GM12878 (cell line): ENCODE measurements around the gene ZNF777. TPM values are rescaled to one million over a fixed set of nuclear protein-coding genes. Genes with fewer than 3 reads are reported as not detected.

Experiments used
- ATAC-seq: fragments of 200-7000 bp; cut with Tn5 transposase; 3 replicates; pipeline ENCODE4 v1.9.1; 2020; ENCODE audit warnings: mild to moderate bottlenecking, moderate library complexity
- BruUV-seq: library from RNA; stranded (reverse); fragments of 400-500 nt; replicated peaks from 2 replicates; lab custom pipeline; 2021; lab: Mats Ljungman, UMichigan
- CTCF ChIA-PET: fragments of 300-600 bp; sonication (Branson Sonifier 250); formaldehyde crosslinking; extraction: SDS; loops from one replicate; lab custom pipeline; 2021; ENCODE audit warnings: inconsistent platforms; lab: Yijun Ruan, JAX
- POLR2A ChIA-PET: fragments of 350-600 bp; formaldehyde crosslinking; extraction: SDS; loops from one replicate; lab custom pipeline; 2021; ENCODE audit warnings: inconsistent platforms; lab: Charles Lee
- RAD21 ChIA-PET: fragments of 300-600 bp; sonication (Branson Sonifier 250); formaldehyde crosslinking; loops from one replicate; lab custom pipeline; 2023; ENCODE audit warnings: antibody characterized with exemption; ENCODE audit not compliant: unreplicated experiment; lab: Charles Lee
- SMC1A ChIA-PET: fragments of 300-600 bp; sonication (Branson Sonifier 250); formaldehyde crosslinking; loops from one replicate; lab custom pipeline; 2023; ENCODE audit not compliant: unreplicated experiment, uncharacterized antibody; lab: Charles Lee
- DNase-seq: peaks from one replicate; pipeline ENCODE4 v3.0.0-alpha.2; 2011; ENCODE audit warnings: low read depth, low spot score
- FAIRE-seq: peaks from 3 replicates; lab custom pipeline; 2011; peaks lifted over from hg19 to GRCh38; lab: Jason Lieb, UNC
- H2AFZ ChIP-seq: 2 replicates; pipeline ENCODE4 v1.6.0; 2011; ENCODE audit warnings: low read depth, low read length, control low read depth; ENCODE audit not compliant: control insufficient read depth
- H3K27ac ChIP-seq: 2 replicates; pipeline ENCODE4 v1.5.1; 2011; ENCODE audit warnings: control low read depth; ENCODE audit not compliant: control insufficient read depth, insufficient read depth
- H3K27me3 ChIP-seq, 2 experiments: replicated peaks in 1 of 2; 2 replicates each; pipeline versions ENCODE4 v1.6.0 to v1.6.1; 2011; ENCODE audit warnings: low read length in 1 of 2; ENCODE audit not compliant: control insufficient read depth in 2 of 2, insufficient read depth in 2 of 2
- H3K36me3 ChIP-seq, 2 experiments: 2 replicates each; pipeline ENCODE4 v1.5.1; 2011; ENCODE audit warnings: low read length in 1 of 2; ENCODE audit not compliant: control insufficient read depth in 2 of 2, insufficient read depth in 2 of 2
- H3K4me1 ChIP-seq: 2 replicates; pipeline ENCODE4 v1.6.1; 2011; ENCODE audit warnings: mild to moderate bottlenecking, low read length, moderate library complexity, mixed read lengths; ENCODE audit not compliant: control insufficient read depth, insufficient read depth
- H3K4me2 ChIP-seq: 2 replicates; pipeline ENCODE4 v1.6.0; 2011; ENCODE audit warnings: control low read depth; ENCODE audit not compliant: control insufficient read depth, insufficient read depth
- H3K4me3 ChIP-seq: fragments of 200-600 bp; sonication (generic); 2 replicates; pipeline ENCODE4 v1.5.1; 2016
- H3K79me2 ChIP-seq: 2 replicates; pipeline ENCODE4 v1.6.0; 2011; ENCODE audit warnings: low read length; ENCODE audit not compliant: control insufficient read depth, insufficient read depth
- H3K9ac ChIP-seq: 2 replicates; pipeline ENCODE4 v1.8.0; 2011; ENCODE audit warnings: low read length, control low read depth, mixed read lengths; ENCODE audit not compliant: control insufficient read depth, insufficient read depth
- H3K9me3 ChIP-seq: replicated peaks from 3 replicates; pipeline ENCODE4 v1.5.1; 2011; ENCODE audit warnings: mild to moderate bottlenecking, low read length; ENCODE audit not compliant: control insufficient read depth, insufficient read depth
- H4K20me1 ChIP-seq: 2 replicates; pipeline ENCODE4 v1.6.0; 2011; ENCODE audit not compliant: control insufficient read depth, insufficient read depth
- ASH2L ChIP-seq: fragments of 300-600, 200-600 bp; sonication (generic); IDR thresholded peaks from 2 replicates; pipeline ENCODE4 v1.6.1; 2017; ENCODE audit warnings: low read depth, mild to moderate bottlenecking, borderline replicate concordance
- ATF2 ChIP-seq: IDR thresholded peaks from 2 replicates; pipeline ENCODE4 v1.6.1; 2012; ENCODE audit warnings: low read length, inconsistent platforms
- CHD4 ChIP-seq: fragments of 200-600 bp; sonication (generic); IDR thresholded peaks from 2 replicates; pipeline ENCODE4 v1.6.1; 2016; ENCODE audit warnings: mild to moderate bottlenecking
- GABPA ChIP-seq: IDR thresholded peaks from 2 replicates; pipeline ENCODE4 v1.6.1; 2014; ENCODE audit warnings: antibody characterized with exemption, low read depth, mild to moderate bottlenecking, inconsistent platforms
- HDAC6 ChIP-seq: fragments of 200-600 bp; sonication (generic); IDR thresholded peaks from one replicate; pipeline ENCODE4 v1.8.0; 2017; ENCODE audit warnings: antibody characterized with exemption; ENCODE audit not compliant: unreplicated experiment
- KLF5 ChIP-seq: fragments of 450-650 bp; IDR thresholded peaks from 2 replicates; pipeline ENCODE4 v1.6.1; 2014; ENCODE audit warnings: mild to moderate bottlenecking; ENCODE audit not compliant: partially characterized antibody
- MEF2A ChIP-seq: IDR thresholded peaks from 2 replicates; pipeline ENCODE4 v1.6.1; 2011; ENCODE audit warnings: low read depth, mild to moderate bottlenecking, low read length, moderate library complexity; ENCODE audit not compliant: insufficient read depth
- NR2F1 ChIP-seq: fragments of 450-650 bp; conservative IDR thresholded peaks from 2 replicates; pipeline ENCODE4 v1.6.1; 2017; ENCODE audit warnings: mild to moderate bottlenecking
- PML ChIP-seq: IDR thresholded peaks from 2 replicates; pipeline ENCODE4 v1.6.1; 2012; ENCODE audit warnings: low read length, inconsistent platforms
- RELB ChIP-seq: fragments of 450-650 bp; IDR thresholded peaks from 2 replicates; pipeline ENCODE4 v1.6.1; 2017; ENCODE audit warnings: low read depth, mild to moderate bottlenecking, moderate library complexity
- SIX5 ChIP-seq: IDR thresholded peaks from 2 replicates; pipeline ENCODE4 v1.6.1; 2011; ENCODE audit warnings: mild to moderate bottlenecking, low read depth, low read length, moderate library complexity; ENCODE audit not compliant: severe bottlenecking
- SKIL ChIP-seq: fragments of 450-650 bp; IDR thresholded peaks from 2 replicates; pipeline ENCODE4 v1.6.1; 2017; ENCODE audit warnings: mild to moderate bottlenecking, low read depth, inconsistent platforms; ENCODE audit not compliant: poor library complexity, severe bottlenecking
- SREBF1 ChIP-seq: IDR thresholded peaks from 2 replicates; pipeline ENCODE4 v1.6.1; 2012; ENCODE audit warnings: mild to moderate bottlenecking, low read length
- YBX1 ChIP-seq: fragments of 450-650 bp; IDR thresholded peaks from 2 replicates; pipeline ENCODE4 v1.6.1; 2016; ENCODE audit warnings: antibody characterized with exemption
- ZBTB33 ChIP-seq: fragments of 450-650 bp; IDR thresholded peaks from 2 replicates; pipeline ENCODE4 v1.6.1; 2017; ENCODE audit warnings: mild to moderate bottlenecking
- ZNF274 ChIP-seq: IDR thresholded peaks from one replicate; pipeline ENCODE4 v1.8.0; 2011; ENCODE audit not compliant: insufficient read length, insufficient read depth
- WGBS: methylation state at CpG from one replicate; pipeline ENCODE4 v1.1.6; 2016; ENCODE audit warnings: low lambda C conversion rate; ENCODE audit not compliant: insufficient replicate concordance, insufficient coverage; ENCODE audit errors: missing lambda C conversion rate; 5-methylcytosine and 5-hydroxymethylcytosine counted together
- in situ Hi-C: fragments of 300-500 bp; cut with MboI; formaldehyde crosslinking; loops from 9 replicates; pipeline ENCODE4 v1.14.3; 2018; ENCODE audit warnings: mixed read lengths
- intact Hi-C: fragments of 100-400 bp; cut with micrococcal nuclease; formaldehyde crosslinking; loops from one replicate; pipeline ENCODE4 v1.14.2; 2022; ENCODE audit not compliant: unreplicated experiment
- polyA plus RNA-seq, 11 experiments: library from polyadenylated mRNA; depleted of rRNA in 4 of 11; unstranded in 6 of 11; stranded (reverse) in 5 of 11; fragments of >200 nt; fragmentation: Nextera tagmentation in 4 of 11; fragmentation: Illumina TruSeq in 1 of 11; extraction: Ambion mirVana in 4 of 11; extraction: Trizol in 1 of 11; gene quantifications; 1 replicate in 1 of 11; 2 replicates in 10 of 11; pipeline versions ENCODE4 v1.2.1 to v1.2.3, GENCODE V29; 2011 to 2016; ENCODE audit warnings: inconsistent platforms in 2 of 11, missing spikeins in 2 of 11, low read depth in 1 of 11
- total RNA-seq, 4 experiments: library from RNA; depleted of rRNA in 3 of 4; stranded (reverse); fragments of >200 nt in 3 of 4; fragmentation: Illumina TruSeq in 1 of 4; extraction: Trizol in 1 of 4; gene quantifications; 2 replicates each; pipeline versions ENCODE4 v1.2.1 to v1.2.3, GENCODE V29; 2013 to 2021

Gene ZNF777
- total and polyA plus RNA-seq, 10 of the 15 experiments (the other 5 are each of a cell fraction or from before 2014, with no cell fraction given), result 0.03 to 16.0 (median 3.7) TPM

GRCh38 chr7:149420006-149420405, 40.9 kb downstream of the ZNF777 start:
- no peak overlapping the region for H3K9ac ChIP-seq
- ATAC-seq (no peak), DNase-seq (no peak), FAIRE-seq (no peak)
- intact Hi-C loops, result loop anchor here (5.0 to 10.0 kb wide), 5 partner anchors 37 to 275 kb away; partner anchors contain the start of genes ZNF398 and ZNF746
- no peak overlapping the region for H3K27ac ChIP-seq
- ChIA-PET RAD21 (no interaction called here), SMC1A (interaction anchor here (2.0 kb wide), 1 partner anchor 11 kb away, joined by 7 read pairs; no protein-coding TSS in a partner anchor), POLR2A (no interaction called here), CTCF (interaction anchor here (1.0 kb wide), 1 partner anchor 11 kb away, joined by 4 read pairs; no protein-coding TSS in a partner anchor)
- H3K4me3 ChIP-seq, result no peak overlapping the region
- H3K79me2 ChIP-seq, result no peaks in the 10 kb centered on the region
- 47% methylated on average over 3 of the region's 3 CpGs for WGBS
- H3K4me1 ChIP-seq, result no peaks in the 10 kb centered on the region
- no TSS peak for BruUV-seq
- no peaks in the 10 kb centered on the region for H3K36me3 ChIP-seq
- no peak overlapping the region for H2AFZ ChIP-seq
- no peaks in the 10 kb centered on the region for H4K20me1 ChIP-seq
- H3K9me3 ChIP-seq, result no peaks in the 10 kb centered on the region
- H3K4me2 ChIP-seq, result no peak overlapping the region
- H3K27me3 ChIP-seq, result no peaks in the 10 kb centered on the region
- in situ Hi-C loops, result no loop called here
- TF ChIP-seq ATF2 (no peak), CHD4 (no peak), SKIL (no peak), MEF2A (no peak), SIX5 (no peak), ZBTB33 (no peak), YBX1 (no peak), PML (no peak), ZNF274 (no peak), RELB (no peak), ASH2L (no peak), GABPA (no peak), KLF5 (no peak), NR2F1 (no peak), HDAC6 (no peak), SREBF1 (no peak)
